Left forelimb (tissue), 1 donor: ENCODE data around the gene IFI27L2.

Experiments
- DNase-seq: peaks from one replicate; pipeline ENCODE4 v3.0.0-alpha.2; 2018; ENCODE audit warnings: low spot score

Gene IFI27L2

GRCh38 chr14:94152676-94153075, 23.3 kb upstream of the IFI27L2 start:
- DNase-seq, result no peak

- no peak for DNase-seq
These were observed 16.6 kb upstream of the IFI27L2 start for GRCh38 chr14:94145902-94146527.

- no peak for DNase-seq
These were observed 15.4 kb upstream of the IFI27L2 start for GRCh38 chr14:94144765-94145164.

GRCh38 chr14:94143711-94144110, 14.3 kb upstream of the IFI27L2 start:
- no peak for DNase-seq

- DNase-seq, result no peak
These were observed 13.8 kb upstream of the IFI27L2 start for GRCh38 chr14:94143239-94143638.

GRCh38 chr14:94142836-94143235, 13.4 kb upstream of the IFI27L2 start:
- no peak for DNase-seq

- no peak for DNase-seq
These were observed 12.8 kb upstream of the IFI27L2 start for GRCh38 chr14:94142247-94142646.

- no peak for DNase-seq
These were observed 10.0 kb upstream of the IFI27L2 start for GRCh38 chr14:94139421-94139820.

GRCh38 chr14:94139006-94139405, 9.6 kb upstream of the IFI27L2 start:
- no peak for DNase-seq

GRCh38 chr14:94138251-94138650, 8.8 kb upstream of the IFI27L2 start:
- DNase-seq, result no peak

GRCh38 chr14:94136575-94137331, 7.3 kb upstream of the IFI27L2 start:
- peak; percentile 83 for DNase-seq

GRCh38 chr14:94135476-94135875, 6.1 kb upstream of the IFI27L2 start:
- no peak for DNase-seq

- no peak for DNase-seq
These were observed 3.0 kb upstream of the IFI27L2 start for GRCh38 chr14:94132285-94132887.

- no peak for DNase-seq
These were observed 482 bp upstream of the IFI27L2 start for GRCh38 chr14:94129758-94130414.

GRCh38 chr14:94128216-94128839, 1.1 kb downstream of the IFI27L2 start:
- DNase-seq, result no peak

- DNase-seq, result no peak
These were observed 2.1 kb downstream of the IFI27L2 start for GRCh38 chr14:94127330-94127729.

- DNase-seq, result no peak
These were observed 2.6 kb downstream of the IFI27L2 start for GRCh38 chr14:94126800-94127199.

GRCh38 chr14:94126419-94126677, 3.1 kb downstream of the IFI27L2 start:
- DNase-seq, result no peak

GRCh38 chr14:94125659-94126418, 3.6 kb downstream of the IFI27L2 start:
- no peak for DNase-seq

- no peak for DNase-seq
These were observed 4.6 kb downstream of the IFI27L2 start for GRCh38 chr14:94124582-94125377.

GRCh38 chr14:94123868-94124267, 5.5 kb downstream of the IFI27L2 start:
- DNase-seq, result no peak
